H1 (cell line): ENCODE data around the gene PRKAR1B.

ENCODE experiments used
- SIN3A ChIP-seq, 2 experiments: IDR thresholded peaks in 1 of 2; conservative IDR thresholded peaks in 1 of 2; 2 replicates each; pipeline ENCODE4 v1.6.1; 2011 to 2012; ENCODE audit warnings: low read length in 2 of 2, improper control_type of control experiment in 1 of 2, low read depth in 1 of 2, mild to moderate bottlenecking in 1 of 2
- TF ChIP-seq, protein P1 (sequence below), 3 experiments: IDR thresholded peaks; 1 replicate in 2 of 3; 2 replicates in 1 of 3; pipeline versions ENCODE4 v1.5.1 to v1.6.1; 2011; ENCODE audit warnings: low read length in 3 of 3, mild to moderate bottlenecking in 3 of 3, inconsistent platforms in 2 of 3, low read depth in 1 of 3, moderate library complexity in 1 of 3; ENCODE audit not compliant: insufficient read depth in 1 of 3; ENCODE audit errors: control extremely low read depth in 1 of 3

DNA sequence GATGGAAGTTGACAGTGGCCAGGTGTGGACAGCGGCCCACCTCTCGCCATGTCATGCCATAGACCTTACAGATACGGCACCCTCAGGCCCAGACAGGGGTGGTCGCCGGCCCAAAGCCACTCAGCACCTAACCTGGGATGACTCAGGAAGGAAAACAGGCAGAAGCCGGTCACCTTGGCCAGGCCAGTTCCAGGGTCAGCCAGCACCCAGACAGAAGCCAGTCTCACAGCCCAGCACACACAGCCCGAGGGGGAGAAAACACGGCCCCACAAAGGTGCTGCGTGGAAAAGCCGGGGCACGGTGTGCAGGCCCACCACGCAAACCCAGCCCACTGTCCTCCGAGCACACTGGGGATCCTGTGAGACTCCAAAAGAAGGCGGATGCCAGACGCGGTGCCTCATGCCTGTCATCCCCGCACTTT is 95.8 kb downstream of the PRKAR1B start:
- TF ChIP-seq, protein P1, sequence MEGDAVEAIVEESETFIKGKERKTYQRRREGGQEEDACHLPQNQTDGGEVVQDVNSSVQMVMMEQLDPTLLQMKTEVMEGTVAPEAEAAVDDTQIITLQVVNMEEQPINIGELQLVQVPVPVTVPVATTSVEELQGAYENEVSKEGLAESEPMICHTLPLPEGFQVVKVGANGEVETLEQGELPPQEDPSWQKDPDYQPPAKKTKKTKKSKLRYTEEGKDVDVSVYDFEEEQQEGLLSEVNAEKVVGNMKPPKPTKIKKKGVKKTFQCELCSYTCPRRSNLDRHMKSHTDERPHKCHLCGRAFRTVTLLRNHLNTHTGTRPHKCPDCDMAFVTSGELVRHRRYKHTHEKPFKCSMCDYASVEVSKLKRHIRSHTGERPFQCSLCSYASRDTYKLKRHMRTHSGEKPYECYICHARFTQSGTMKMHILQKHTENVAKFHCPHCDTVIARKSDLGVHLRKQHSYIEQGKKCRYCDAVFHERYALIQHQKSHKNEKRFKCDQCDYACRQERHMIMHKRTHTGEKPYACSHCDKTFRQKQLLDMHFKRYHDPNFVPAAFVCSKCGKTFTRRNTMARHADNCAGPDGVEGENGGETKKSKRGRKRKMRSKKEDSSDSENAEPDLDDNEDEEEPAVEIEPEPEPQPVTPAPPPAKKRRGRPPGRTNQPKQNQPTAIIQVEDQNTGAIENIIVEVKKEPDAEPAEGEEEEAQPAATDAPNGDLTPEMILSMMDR (IDR thresholded peaks at IDR 0.05; ENCODE audit: control extremely low read depth in 1 of 3, insufficient read depth in 1 of 3, low read depth in 1 of 3, low read length in 3 of 3), result no peak
- no peak for TF ChIP-seq SIN3A (conservative IDR thresholded peaks at IDR 0.05 in 1 of 2, IDR thresholded peaks at IDR 0.05 in 1 of 2; ENCODE audit: low read depth in 1 of 2, low read length in 2 of 2)
